PC-9 (cell line): ENCODE data around the gene BBX.

Source experiments
- CTCF ChIP-seq: fragments of 200-600 bp; sonication (generic); conservative IDR thresholded peaks from 2 replicates; pipeline ENCODE4 v1.6.1; 2017; ENCODE audit warnings: mixed run types, antibody characterized with exemption, mild to moderate bottlenecking, moderate library complexity
- EZH2 ChIP-seq: fragments of 200-600 bp; sonication (generic); IDR thresholded peaks from 2 replicates; pipeline ENCODE4 v1.8.0; 2017; ENCODE audit warnings: antibody characterized with exemption, low read depth

DNA sequence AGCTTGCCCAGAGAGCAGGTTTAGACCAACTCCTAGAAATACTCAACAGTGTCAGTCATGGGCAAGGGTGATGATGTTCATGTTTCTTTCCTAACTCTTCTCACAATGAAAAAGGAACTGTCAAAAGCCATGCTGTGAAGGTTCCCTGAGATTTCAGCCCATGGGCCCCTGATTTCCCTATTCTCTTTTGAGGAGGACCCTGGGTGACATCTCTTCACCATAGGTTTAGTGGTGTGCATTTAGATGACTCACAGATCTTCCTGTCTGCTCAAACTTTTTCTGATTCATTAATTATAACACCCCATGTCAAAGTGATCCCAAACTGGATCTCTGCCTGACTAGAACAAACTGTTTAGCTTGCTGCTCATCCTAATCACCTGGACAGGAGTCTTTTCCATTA lies 108.0 kb downstream of the BBX start:
- no peak for TF ChIP-seq CTCF
- TF ChIP-seq EZH2: no peak
